ENCODE data around the gene ZNF335.

ZNF335 gene, protein sequence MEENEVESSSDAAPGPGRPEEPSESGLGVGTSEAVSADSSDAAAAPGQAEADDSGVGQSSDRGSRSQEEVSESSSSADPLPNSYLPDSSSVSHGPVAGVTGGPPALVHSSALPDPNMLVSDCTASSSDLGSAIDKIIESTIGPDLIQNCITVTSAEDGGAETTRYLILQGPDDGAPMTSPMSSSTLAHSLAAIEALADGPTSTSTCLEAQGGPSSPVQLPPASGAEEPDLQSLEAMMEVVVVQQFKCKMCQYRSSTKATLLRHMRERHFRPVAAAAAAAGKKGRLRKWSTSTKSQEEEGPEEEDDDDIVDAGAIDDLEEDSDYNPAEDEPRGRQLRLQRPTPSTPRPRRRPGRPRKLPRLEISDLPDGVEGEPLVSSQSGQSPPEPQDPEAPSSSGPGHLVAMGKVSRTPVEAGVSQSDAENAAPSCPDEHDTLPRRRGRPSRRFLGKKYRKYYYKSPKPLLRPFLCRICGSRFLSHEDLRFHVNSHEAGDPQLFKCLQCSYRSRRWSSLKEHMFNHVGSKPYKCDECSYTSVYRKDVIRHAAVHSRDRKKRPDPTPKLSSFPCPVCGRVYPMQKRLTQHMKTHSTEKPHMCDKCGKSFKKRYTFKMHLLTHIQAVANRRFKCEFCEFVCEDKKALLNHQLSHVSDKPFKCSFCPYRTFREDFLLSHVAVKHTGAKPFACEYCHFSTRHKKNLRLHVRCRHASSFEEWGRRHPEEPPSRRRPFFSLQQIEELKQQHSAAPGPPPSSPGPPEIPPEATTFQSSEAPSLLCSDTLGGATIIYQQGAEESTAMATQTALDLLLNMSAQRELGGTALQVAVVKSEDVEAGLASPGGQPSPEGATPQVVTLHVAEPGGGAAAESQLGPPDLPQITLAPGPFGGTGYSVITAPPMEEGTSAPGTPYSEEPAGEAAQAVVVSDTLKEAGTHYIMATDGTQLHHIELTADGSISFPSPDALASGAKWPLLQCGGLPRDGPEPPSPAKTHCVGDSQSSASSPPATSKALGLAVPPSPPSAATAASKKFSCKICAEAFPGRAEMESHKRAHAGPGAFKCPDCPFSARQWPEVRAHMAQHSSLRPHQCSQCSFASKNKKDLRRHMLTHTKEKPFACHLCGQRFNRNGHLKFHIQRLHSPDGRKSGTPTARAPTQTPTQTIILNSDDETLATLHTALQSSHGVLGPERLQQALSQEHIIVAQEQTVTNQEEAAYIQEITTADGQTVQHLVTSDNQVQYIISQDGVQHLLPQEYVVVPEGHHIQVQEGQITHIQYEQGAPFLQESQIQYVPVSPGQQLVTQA (N-terminal part only)

DNA sequence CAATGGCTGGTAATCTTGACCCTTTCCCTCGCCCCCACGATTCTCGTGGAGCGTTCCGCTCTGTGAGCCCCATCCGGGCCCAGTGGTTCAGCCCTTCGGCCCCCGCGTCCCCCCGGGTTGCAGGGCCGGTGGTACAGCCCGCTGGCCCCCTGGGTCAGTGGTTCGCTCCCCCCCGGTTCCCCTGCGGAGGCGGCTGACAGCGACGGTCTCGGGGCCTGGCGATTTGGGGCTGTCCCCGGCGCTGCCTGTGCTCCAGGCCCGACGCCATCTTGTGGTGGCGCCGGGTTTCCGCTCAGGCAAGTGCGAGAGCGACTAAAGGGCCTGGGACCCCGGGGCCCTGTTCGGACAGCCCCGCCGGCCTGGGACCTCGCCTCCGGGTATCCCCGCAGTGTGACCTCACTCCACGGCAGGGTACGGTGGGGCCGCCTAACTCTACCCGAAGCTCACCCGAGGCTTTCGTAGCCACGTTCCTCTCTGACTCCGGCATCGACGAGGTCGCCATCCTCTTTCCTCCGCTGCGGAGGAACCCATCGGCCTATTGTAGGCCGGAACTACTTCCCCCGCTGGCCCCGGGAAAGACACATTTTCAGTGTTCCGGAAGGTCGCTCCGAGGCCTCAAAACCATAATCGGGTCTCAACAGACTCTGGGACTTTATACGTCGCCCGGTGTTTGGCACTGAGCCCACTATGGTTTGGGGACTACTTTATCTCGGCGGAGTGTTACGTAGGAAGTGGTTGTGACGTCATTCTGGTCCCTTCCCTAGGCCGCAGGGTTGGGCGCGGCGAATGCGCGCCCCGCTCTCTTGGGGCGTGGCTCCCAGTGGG is at the start of gene ZNF335:
Gene ZNF335, minus strand, starts transcription at position 529 of the 825 bp plus-strand sequence. CDS start 793 bp downstream, outside the sequence.
- peak; percentile 83 for DNase-seq (ENCODE audit: low read depth)

- DNase-seq (ENCODE audit: low read depth): no peak
Measured at GRCh38 chr20:46020555-46020954, 48.6 kb upstream of the ZNF335 start.

DNA sequence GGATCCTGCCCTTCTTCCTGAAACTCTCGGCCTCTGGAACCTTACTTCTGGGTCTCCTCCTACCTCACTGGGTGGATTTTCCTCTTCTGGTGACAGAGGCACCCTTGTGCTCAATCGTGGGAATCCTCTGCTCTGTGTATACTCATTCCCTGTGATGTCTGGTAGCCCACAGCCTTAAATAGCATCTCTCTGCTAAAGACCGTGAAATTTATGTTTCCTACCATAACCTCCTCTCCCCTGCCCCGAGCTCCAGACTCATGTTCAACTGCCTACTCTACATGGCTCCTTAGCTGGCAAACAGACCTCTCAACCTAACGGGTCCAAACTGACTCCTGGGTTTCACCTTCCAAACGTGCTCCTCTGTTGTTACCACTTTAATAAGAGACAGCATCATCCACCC is 46.6 kb upstream of the ZNF335 start:
- no peak for DNase-seq (ENCODE audit: low read depth)

- no peak for DNase-seq (ENCODE audit: low read depth)
Measured at GRCh38 chr20:46018112-46018511, 46.1 kb upstream of the ZNF335 start.

- no peak for DNase-seq (ENCODE audit: low read depth)
Measured at GRCh38 chr20:46017272-46017671, 45.3 kb upstream of the ZNF335 start.

DNA sequence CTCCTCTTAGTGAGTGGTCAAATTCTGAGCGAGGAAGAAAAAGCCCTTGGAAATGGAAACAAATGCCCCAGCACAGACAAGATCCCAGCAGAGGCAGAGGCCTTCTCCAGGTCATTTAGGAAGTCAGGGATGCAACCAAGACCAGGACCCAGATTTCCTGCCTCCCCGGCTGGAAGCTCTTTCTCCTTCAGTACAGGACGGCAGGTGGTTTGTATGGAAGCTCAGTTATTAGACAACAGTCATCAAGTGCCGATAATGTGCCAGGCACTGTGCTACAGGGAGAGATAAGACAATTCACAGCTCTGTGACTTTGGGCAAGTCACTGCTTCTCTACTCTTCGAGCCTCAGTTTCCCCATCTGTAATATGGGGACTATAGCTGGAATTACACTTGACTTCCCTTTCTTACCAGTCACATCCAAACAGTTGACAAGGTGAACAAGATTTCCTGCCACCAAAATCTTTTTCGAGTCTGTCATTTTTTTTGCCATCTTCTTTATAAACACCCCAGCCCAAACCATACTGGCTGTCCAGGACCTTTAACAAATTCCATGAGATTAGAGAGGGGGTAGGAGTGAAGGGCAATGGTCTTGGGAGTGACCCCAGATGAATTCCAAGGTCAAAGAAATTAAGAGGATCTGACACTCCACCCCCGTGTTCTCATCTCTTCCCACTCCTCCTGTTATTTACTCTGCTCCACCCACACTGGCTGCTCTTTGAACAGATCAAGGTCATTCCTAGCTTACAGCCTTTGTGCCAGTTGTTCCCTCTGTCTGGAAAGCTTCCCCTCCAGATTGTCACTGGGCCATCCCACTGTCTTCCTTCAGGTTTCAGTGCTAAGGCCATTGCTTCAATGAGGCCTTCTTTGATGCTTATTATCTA is 42.8 kb upstream of the ZNF335 start:
- DNase-seq (ENCODE audit: low read depth): no peak

DNA sequence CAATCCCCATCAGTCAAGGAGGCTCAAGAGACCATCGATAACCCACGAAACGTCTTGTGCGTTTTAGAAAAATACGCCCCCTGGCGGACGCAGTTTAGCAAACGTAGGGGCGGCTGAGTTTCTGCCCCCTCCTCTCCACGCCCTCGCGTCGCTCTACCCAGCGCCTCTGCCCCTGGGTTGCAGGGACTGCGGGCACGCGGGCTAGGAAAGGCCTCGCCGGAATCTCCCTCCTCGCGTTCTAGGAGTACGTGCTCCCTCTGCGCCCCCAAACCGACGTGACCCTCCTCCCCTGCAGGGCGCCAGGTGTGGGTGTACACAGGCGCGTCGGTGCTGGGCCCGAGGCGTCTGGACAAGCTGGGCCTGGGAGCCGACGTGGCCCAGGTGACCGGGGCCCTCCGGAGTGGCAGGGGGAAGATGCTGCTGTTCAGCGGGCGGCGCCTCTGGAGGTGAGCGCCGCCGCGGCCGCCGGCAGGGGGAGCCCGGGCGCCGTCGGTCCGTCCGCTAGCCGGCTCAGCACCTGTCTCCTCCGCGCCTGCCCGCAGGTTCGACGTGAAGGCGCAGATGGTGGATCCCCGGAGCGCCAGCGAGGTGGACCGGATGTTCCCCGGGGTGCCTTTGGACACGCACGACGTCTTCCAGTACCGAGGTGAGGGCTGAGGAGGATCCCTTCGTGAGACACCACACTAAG is 42.0 kb upstream of the ZNF335 start:
- no peak for DNase-seq (ENCODE audit: low read depth)

GRCh38 chr20:46013322-46013828 is 41.4 kb upstream of the ZNF335 start:
- DNase-seq (ENCODE audit: low read depth): no peak

- DNase-seq (ENCODE audit: low read depth): no peak
Measured at GRCh38 chr20:46012921-46013320, 40.9 kb upstream of the ZNF335 start.

DNA sequence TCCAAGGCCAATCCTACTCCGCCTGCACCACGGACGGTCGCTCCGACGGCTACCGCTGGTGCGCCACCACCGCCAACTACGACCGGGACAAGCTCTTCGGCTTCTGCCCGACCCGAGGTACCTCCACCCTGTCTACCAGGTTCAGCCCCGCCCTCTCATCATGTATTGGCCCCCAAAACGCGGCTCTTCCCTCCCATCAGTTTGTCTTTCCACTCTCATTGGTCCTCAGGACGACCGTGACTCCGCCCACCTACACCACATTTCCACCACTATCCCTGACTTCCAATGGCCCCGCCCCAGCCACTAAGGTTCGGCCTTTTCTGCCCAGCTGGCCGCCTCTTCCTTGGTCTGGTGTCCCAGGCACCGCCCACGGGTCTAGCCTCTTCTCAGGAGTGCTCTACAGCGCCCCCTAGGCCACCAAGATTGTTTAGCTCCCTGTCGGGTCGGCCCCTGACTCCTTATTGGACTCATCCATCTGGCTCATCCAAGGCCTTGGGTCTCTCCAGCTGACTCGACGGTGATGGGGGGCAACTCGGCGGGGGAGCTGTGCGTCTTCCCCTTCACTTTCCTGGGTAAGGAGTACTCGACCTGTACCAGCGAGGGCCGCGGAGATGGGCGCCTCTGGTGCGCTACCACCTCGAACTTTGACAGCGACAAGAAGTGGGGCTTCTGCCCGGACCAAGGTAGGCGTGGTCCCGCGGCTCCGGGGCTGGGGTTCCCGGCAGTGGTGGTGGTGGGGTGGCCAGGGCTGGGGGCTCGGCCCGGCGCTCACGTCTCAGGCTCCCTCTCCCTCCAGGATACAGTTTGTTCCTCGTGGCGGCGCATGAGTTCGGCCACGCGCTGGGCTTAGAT is 39.9 kb upstream of the ZNF335 start:
- DNase-seq (ENCODE audit: low read depth): no peak

GRCh38 chr20:46010491-46011391 is 38.7 kb upstream of the ZNF335 start:
- DNase-seq (ENCODE audit: low read depth): no peak

DNA sequence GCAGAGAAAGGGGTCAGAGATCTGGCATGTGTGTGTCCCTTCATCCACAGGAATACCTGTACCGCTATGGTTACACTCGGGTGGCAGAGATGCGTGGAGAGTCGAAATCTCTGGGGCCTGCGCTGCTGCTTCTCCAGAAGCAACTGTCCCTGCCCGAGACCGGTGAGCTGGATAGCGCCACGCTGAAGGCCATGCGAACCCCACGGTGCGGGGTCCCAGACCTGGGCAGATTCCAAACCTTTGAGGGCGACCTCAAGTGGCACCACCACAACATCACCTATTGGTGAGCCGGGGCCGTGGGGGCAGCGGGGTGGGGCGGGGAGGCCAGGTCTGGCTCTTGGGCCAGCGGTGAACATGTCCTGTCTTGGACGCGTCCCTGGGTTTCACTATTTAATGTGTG is 37.8 kb upstream of the ZNF335 start:
- DNase-seq (ENCODE audit: low read depth): no peak

DNA sequence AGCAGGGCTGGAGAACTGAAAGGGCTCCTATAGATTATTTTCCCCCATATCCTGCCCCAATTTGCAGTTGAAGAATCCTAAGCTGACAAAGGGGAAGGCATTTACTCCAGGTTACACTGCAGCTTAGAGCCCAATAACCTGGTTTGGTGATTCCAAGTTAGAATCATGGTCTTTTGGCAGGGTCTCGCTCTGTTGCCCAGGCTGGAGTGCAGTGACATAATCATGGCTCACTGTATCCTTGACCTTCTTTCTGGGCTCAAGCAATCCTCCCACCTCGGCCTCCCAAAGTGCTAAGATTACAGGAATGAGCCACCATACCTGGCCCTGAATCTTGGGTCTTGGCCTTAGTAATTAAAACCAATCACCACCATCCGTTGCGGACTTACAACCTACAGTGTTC is 35.7 kb upstream of the ZNF335 start:
- no peak for DNase-seq (ENCODE audit: low read depth)

DNA sequence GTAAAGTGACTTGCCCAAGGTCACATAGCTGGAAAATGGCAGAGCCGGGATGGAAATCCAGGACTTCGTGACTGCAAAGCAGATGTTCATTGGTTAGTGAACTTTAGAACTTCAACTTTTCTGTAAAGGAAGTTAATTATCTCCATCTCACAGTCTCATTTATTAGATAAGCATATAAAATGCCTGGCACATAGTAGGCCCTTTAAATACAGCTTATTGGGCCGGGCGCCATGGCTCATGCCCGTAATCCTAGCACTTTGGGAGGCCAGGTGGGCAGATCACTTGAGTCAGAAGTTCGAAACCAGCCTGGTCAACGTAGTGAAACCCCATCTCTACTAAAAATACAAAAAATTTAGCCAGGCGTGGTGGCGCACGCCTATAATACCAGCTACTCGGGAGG is 35.0 kb upstream of the ZNF335 start:
- DNase-seq (ENCODE audit: low read depth): no peak

DNA sequence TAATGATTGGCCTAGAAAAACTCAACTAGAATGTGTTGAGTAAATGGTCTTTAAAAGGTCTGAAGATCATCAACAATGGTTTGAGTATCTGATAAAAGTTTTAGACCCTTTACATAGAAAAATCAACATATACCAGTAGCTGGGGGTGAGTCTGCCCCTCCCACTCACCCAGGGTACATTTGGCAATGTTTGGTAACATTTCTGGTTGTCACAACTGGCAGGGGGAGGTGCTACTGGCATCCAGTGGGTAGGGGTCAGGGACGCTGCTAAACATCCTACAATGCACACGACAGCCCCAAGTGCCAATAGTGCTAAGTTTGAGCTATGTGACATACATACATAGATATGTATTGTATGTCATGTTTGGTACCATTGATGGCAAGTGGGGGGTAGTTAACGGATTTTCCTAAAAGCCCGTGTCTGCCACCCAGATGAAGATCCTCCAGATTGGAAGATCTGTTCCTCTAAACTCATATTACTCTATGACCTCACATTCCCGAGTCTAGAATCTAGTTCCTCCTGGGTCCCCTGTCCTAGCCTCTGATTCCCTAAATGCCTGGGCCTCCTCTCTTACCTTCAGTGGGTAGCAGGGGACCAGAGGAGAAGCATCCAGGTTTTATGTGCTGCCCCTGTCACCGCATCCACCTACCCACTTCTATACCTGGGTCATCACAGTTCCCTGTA is 34.2 kb upstream of the ZNF335 start:
- DNase-seq (ENCODE audit: low read depth): no peak

- no peak for DNase-seq (ENCODE audit: low read depth)
Measured at GRCh38 chr20:46004889-46005473, 33.0 kb upstream of the ZNF335 start.

GRCh38 chr20:46004187-46004586 is 32.2 kb upstream of the ZNF335 start:
- no peak for DNase-seq (ENCODE audit: low read depth)

Data from non-pigmented ciliary epithelial cell (primary cell).